Loucy (cell line): ENCODE results near the gene ZNF417.

Experiments
- EZH2phosphoT487 ChIP-seq: fragments of 200-600 bp; IDR thresholded peaks from 2 replicates; pipeline ENCODE4 v1.6.1; 2018; ENCODE audit warnings: antibody characterized with exemption, mild to moderate bottlenecking, moderate library complexity, borderline replicate concordance
- TF ChIP-seq, protein P1 (sequence below): fragments of 200-600 bp; sonication (generic); conservative IDR thresholded peaks from 2 replicates; pipeline ENCODE4 v1.5.1; 2014; ENCODE audit warnings: mild to moderate bottlenecking, antibody characterized with exemption, low read length

DNA sequence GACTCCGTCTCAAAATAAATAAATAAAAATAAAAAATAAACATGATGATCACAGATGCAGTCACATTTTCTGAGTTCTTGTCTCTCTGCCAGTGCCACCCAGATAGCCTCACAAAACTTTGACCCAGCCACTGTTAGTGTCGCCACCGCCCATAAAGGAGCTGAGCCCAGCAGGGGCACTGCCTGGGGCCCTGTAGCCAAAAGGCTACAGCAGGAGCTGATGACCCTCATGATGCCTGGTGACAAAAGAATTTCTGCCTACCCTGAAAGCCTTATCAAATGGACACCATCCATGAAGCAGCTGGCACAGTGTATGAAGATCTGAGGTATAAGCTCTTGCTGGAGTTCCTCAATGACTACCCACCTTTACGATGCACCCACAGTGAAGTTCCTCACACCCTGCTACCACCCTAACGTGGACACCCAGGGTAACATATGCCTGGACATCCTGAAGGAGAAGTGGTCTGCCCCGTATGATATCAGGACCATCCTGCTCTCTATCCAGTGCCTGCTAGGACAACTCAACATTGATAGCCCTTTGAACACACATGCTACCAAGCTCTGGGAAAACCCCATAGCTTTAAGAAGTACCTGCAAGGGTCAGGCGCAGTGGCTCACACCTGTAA is 48.4 kb downstream of the ZNF417 start:
- TF ChIP-seq, protein P1, sequence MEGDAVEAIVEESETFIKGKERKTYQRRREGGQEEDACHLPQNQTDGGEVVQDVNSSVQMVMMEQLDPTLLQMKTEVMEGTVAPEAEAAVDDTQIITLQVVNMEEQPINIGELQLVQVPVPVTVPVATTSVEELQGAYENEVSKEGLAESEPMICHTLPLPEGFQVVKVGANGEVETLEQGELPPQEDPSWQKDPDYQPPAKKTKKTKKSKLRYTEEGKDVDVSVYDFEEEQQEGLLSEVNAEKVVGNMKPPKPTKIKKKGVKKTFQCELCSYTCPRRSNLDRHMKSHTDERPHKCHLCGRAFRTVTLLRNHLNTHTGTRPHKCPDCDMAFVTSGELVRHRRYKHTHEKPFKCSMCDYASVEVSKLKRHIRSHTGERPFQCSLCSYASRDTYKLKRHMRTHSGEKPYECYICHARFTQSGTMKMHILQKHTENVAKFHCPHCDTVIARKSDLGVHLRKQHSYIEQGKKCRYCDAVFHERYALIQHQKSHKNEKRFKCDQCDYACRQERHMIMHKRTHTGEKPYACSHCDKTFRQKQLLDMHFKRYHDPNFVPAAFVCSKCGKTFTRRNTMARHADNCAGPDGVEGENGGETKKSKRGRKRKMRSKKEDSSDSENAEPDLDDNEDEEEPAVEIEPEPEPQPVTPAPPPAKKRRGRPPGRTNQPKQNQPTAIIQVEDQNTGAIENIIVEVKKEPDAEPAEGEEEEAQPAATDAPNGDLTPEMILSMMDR: no peak
- no peak for TF ChIP-seq EZH2phosphoT487
